ENCODE results near the gene SPRR5. TPM values are rescaled to one million over a fixed set of nuclear protein-coding genes. Genes with fewer than 3 reads are reported as not detected.

The SPRR5 gene
- total RNA-seq, 1 experiment from 2014 or later = not detected

DNA sequence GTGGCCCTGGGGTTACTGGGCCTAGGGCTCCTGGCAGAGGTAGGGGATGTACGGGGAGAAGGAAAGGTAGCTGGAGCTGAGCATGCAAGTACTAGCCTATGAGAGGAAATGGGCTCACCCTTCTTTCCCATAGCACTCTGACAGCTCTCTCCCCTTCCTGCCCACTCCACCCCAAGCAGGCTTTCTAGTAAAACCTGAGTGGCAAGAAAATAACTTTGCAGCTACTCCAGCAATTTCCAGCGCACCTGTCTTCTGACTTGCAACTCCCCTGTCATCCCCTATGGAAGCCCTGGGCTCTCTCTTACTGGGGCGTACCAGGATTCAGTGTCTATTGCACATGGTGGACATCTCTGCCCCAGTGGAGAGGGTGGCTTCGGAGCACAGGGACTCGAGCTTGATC, 45.4 kb upstream of the SPRR5 start:
- Mint-ChIP-seq H3K9me3 (ENCODE audit: unreplicated experiment) (no peaks in the 10 kb centered on the region), H3K4me1 (ENCODE audit: low read depth, unreplicated experiment) (no peaks in the 10 kb centered on the region), H3K27me3 (ENCODE audit: insufficient read depth, unreplicated experiment) (peaks cover 33% of the 10 kb centered on the region), H3K36me3 (ENCODE audit: insufficient read depth, unreplicated experiment) (no peaks in the 10 kb centered on the region), H3K4me3 (ENCODE audit: unreplicated experiment) (no peak overlapping the region), H3K27ac (ENCODE audit: unreplicated experiment) (no peak overlapping the region)
- no peaks in the 10 kb centered on the region for H3K9me3 ChIP-seq
- H3K27me3 ChIP-seq (replicated peaks; ENCODE audit: control insufficient read depth, insufficient read depth, low read length) = peaks cover 2% of the 10 kb centered on the region
- H3K4me3 ChIP-seq (ENCODE audit: low read depth, low read length) = no peak overlapping the region
- TF ChIP-seq, protein P1, sequence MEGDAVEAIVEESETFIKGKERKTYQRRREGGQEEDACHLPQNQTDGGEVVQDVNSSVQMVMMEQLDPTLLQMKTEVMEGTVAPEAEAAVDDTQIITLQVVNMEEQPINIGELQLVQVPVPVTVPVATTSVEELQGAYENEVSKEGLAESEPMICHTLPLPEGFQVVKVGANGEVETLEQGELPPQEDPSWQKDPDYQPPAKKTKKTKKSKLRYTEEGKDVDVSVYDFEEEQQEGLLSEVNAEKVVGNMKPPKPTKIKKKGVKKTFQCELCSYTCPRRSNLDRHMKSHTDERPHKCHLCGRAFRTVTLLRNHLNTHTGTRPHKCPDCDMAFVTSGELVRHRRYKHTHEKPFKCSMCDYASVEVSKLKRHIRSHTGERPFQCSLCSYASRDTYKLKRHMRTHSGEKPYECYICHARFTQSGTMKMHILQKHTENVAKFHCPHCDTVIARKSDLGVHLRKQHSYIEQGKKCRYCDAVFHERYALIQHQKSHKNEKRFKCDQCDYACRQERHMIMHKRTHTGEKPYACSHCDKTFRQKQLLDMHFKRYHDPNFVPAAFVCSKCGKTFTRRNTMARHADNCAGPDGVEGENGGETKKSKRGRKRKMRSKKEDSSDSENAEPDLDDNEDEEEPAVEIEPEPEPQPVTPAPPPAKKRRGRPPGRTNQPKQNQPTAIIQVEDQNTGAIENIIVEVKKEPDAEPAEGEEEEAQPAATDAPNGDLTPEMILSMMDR (IDR thresholded peaks at IDR 0.05; ENCODE audit: insufficient read depth in 1 of 2, low read depth in 1 of 2, low read length in 1 of 2, severe bottlenecking in 1 of 2, unreplicated experiment in 1 of 2) = no peak
- intact Hi-C loops (cut with micrococcal nuclease; ENCODE audit: unreplicated experiment) = no loop called here
- H3K4me1 ChIP-seq = no peaks in the 10 kb centered on the region
- no TSS peak for BruUV-seq (replicated peaks)
- no peak for DNase-seq
- CTCF ChIA-PET = no interaction called here
- POLR2A ChIA-PET = no interaction called here
- no peaks in the 10 kb centered on the region for H3K36me3 ChIP-seq (ENCODE audit: control insufficient read depth, insufficient read depth, low read length)

DNA sequence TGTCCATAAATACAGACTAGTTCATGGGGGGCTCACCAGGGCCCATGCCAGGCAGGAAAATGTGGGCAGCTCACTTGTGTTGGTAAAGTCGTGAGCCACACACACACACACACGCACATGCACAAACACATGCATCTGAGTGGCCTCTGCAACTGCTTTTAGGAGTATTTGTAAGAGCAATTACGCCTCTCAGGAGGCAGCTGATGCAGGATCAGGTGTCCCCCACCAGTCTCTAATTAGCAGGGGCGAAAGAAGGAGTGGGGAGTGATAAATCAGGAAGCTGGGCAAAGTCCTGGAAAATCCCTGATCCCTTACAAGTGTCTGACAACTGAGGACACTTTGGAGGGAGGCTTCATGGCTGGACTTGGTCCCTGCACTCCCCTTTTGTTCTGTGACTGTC, 44.4 kb upstream of the SPRR5 start:
- TF ChIP-seq, protein P1 (IDR thresholded peaks at IDR 0.05; ENCODE audit: insufficient read depth in 1 of 2, low read depth in 1 of 2, low read length in 1 of 2, severe bottlenecking in 1 of 2, unreplicated experiment in 1 of 2) = no peak
- no peak overlapping the region for H3K27ac Mint-ChIP-seq (ENCODE audit: unreplicated experiment)
- H3K4me1 Mint-ChIP-seq (ENCODE audit: low read depth, unreplicated experiment) = no peaks in the 10 kb centered on the region
- Histone ChIP-seq H3K9me3 (no peaks in the 10 kb centered on the region), H3K27me3 (replicated peaks; ENCODE audit: control insufficient read depth, insufficient read depth, low read length) (peaks cover 2% of the 10 kb centered on the region), H3K4me1 (no peaks in the 10 kb centered on the region), H3K4me3 (ENCODE audit: low read depth, low read length) (no peak overlapping the region), H3K36me3 (ENCODE audit: control insufficient read depth, insufficient read depth, low read length) (no peaks in the 10 kb centered on the region)
- no peak overlapping the region for H3K4me3 Mint-ChIP-seq (ENCODE audit: unreplicated experiment)
- BruUV-seq (replicated peaks) = no TSS peak
- peaks cover 31% of the 10 kb centered on the region for H3K27me3 Mint-ChIP-seq (ENCODE audit: insufficient read depth, unreplicated experiment)
- intact Hi-C loops (cut with micrococcal nuclease; ENCODE audit: unreplicated experiment) = no loop called here
- ChIA-PET POLR2A (no interaction called here), CTCF (no interaction called here)
- no peaks in the 10 kb centered on the region for H3K9me3 Mint-ChIP-seq (ENCODE audit: unreplicated experiment)
- no peaks in the 10 kb centered on the region for H3K36me3 Mint-ChIP-seq (ENCODE audit: insufficient read depth, unreplicated experiment)
- DNase-seq = no peak

DNA sequence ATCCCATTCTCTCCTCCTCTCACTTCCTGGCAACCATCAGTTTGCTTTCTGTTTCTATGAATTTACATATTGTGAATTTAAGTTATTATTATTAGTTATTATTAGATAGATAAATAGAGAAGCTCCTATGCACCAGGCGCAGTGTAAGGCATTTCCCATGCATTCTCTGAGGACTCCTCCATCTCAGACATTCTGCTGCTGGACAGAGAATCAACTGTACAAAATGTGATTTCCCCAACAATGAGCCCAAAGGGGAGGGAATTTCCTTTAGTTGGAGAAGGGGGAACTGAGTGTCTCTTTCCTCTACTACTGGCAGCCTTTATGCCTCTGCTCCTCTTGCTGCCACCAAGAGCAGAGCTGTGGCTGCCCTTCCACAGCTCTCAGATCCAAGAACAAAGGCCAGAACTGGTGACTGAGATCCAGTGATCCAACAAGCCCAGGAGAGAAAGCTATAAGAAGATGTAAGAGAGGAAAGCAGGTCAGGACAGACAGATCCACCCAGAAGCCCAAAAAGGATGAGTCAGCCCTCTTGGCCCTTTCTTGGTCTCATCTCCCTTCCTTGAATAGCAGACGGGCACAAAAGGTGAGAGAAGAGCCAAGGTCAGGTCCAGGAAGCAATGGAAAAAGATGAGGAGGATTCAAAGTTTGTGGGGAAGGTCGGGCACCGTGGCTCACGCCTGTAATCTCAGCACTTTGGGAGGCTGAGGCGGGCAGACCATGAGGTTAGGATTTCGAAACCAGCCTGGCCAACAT, 42.1 kb upstream of the SPRR5 start:
- H3K27me3 Mint-ChIP-seq (ENCODE audit: insufficient read depth, unreplicated experiment) = peaks cover 27% of the 10 kb centered on the region
- no peaks in the 10 kb centered on the region for H3K4me1 ChIP-seq

More for the DNA sequence above, 42.1 kb upstream of the SPRR5 start:
- Histone ChIP-seq H3K4me3 (ENCODE audit: low read depth, low read length) (no peak overlapping the region), H3K36me3 (ENCODE audit: control insufficient read depth, insufficient read depth, low read length) (no peaks in the 10 kb centered on the region), H3K9me3 (no peaks in the 10 kb centered on the region), H3K27me3 (replicated peaks; ENCODE audit: control insufficient read depth, insufficient read depth, low read length) (peaks cover 2% of the 10 kb centered on the region)
- CTCF ChIA-PET = no interaction called here
- H3K27ac Mint-ChIP-seq (ENCODE audit: unreplicated experiment) = no peak overlapping the region
- intact Hi-C loops (cut with micrococcal nuclease; ENCODE audit: unreplicated experiment) = no loop called here
- H3K4me1 Mint-ChIP-seq (ENCODE audit: low read depth, unreplicated experiment) = no peaks in the 10 kb centered on the region
- POLR2A ChIA-PET = no interaction called here
- TF ChIP-seq, protein P1 (IDR thresholded peaks at IDR 0.05; ENCODE audit: insufficient read depth in 1 of 2, low read depth in 1 of 2, low read length in 1 of 2, severe bottlenecking in 1 of 2, unreplicated experiment in 1 of 2) = no peak
- H3K9me3 Mint-ChIP-seq (ENCODE audit: unreplicated experiment) = no peaks in the 10 kb centered on the region
- no peak for DNase-seq
- H3K4me3 Mint-ChIP-seq (ENCODE audit: unreplicated experiment) = no peak overlapping the region
- BruUV-seq (replicated peaks) = no TSS peak
- H3K36me3 Mint-ChIP-seq (ENCODE audit: insufficient read depth, unreplicated experiment) = no peaks in the 10 kb centered on the region

All from Caco-2 (cell line).